Measurements from ENCODE around the gene AASDHPPT.

The AASDHPPT gene

GRCh38 chr11:106077609-106078455 lies at the start of gene AASDHPPT:
TSS of gene AASDHPPT (plus strand) at chr11:106077662. CDS start at chr11:106077711, 49 bp downstream.
- TF ChIP-seq CTCF (conservative IDR thresholded peaks at IDR 0.05; ENCODE audit: low read length): no peak
- peak within 1 kb of the TSS; percentile 96 for H3K4me3 ChIP-seq (ENCODE audit: low read length)
- peak; percentile 34 for DNase-seq (ENCODE audit: low read depth)

- no peak for TF ChIP-seq CTCF (conservative IDR thresholded peaks at IDR 0.05; ENCODE audit: low read length)
- no peak overlapping the region for H3K4me3 ChIP-seq (ENCODE audit: low read length)
- DNase-seq (ENCODE audit: low read depth): no peak
Observed at GRCh38 chr11:106030609-106031008, 46.9 kb upstream of the AASDHPPT start.

GRCh38 chr11:106031202-106031810 lies 46.2 kb upstream of the AASDHPPT start:
- H3K4me3 ChIP-seq (ENCODE audit: low read length): no peak overlapping the region
- DNase-seq (ENCODE audit: low read depth): no peak
- TF ChIP-seq CTCF (conservative IDR thresholded peaks at IDR 0.05; ENCODE audit: low read length): no peak

GRCh38 chr11:106031936-106032335 lies 45.5 kb upstream of the AASDHPPT start:
- no peak for TF ChIP-seq CTCF (conservative IDR thresholded peaks at IDR 0.05; ENCODE audit: low read length)
- no peak for DNase-seq (ENCODE audit: low read depth)
- no peak overlapping the region for H3K4me3 ChIP-seq (ENCODE audit: low read length)

GRCh38 chr11:106032861-106033260 lies 44.6 kb upstream of the AASDHPPT start:
- no peak for TF ChIP-seq CTCF (conservative IDR thresholded peaks at IDR 0.05; ENCODE audit: low read length)
- no peak overlapping the region for H3K4me3 ChIP-seq (ENCODE audit: low read length)
- DNase-seq (ENCODE audit: low read depth): no peak

GRCh38 chr11:106043540-106043939 lies 33.9 kb upstream of the AASDHPPT start:
- no peak for TF ChIP-seq CTCF (conservative IDR thresholded peaks at IDR 0.05; ENCODE audit: low read length)
- H3K4me3 ChIP-seq (ENCODE audit: low read length): no peak overlapping the region
- DNase-seq (ENCODE audit: low read depth): no peak

- no peak for TF ChIP-seq CTCF (conservative IDR thresholded peaks at IDR 0.05; ENCODE audit: low read length)
- no peak for DNase-seq (ENCODE audit: low read depth)
Observed at GRCh38 chr11:106047631-106048030, 29.8 kb upstream of the AASDHPPT start.

More at GRCh38 chr11:106047631-106048030, 29.8 kb upstream of the AASDHPPT start:
- no peak overlapping the region for H3K4me3 ChIP-seq (ENCODE audit: low read length)
